Prostate gland (tissue), 2 donors: Measurements from ENCODE around the gene PDE11A.

Experiments
- POLR2A ChIP-seq: fragments of 450-650 bp; IDR thresholded peaks from one replicate; pipeline ENCODE4 v1.6.1; 2016; ENCODE audit warnings: antibody characterized with exemption, mild to moderate bottlenecking
- POLR2AphosphoS5 ChIP-seq: sonication (generic); formaldehyde crosslinking; IDR thresholded peaks from one replicate; pipeline ENCODE4 v1.6.1; 2017; ENCODE audit warnings: antibody characterized with exemption
- TF ChIP-seq, protein P1 (sequence below), 4 experiments: fragments of 200-600 bp in 2 of 4; fragments of 450-650 bp in 2 of 4; sonication (generic) in 2 of 4; IDR thresholded peaks; 1 replicate in 3 of 4; 2 replicates in 1 of 4; pipeline ENCODE4 v1.5.1; 2016 to 2019; ENCODE audit warnings: antibody characterized with exemption in 4 of 4, mild to moderate bottlenecking in 2 of 4, moderate library complexity in 2 of 4

GRCh38 chr2:177716484-177716883, 356.1 kb downstream of the PDE11A start:
- TF ChIP-seq POLR2AphosphoS5 (no peak), POLR2A (no peak)
- TF ChIP-seq, protein P1, sequence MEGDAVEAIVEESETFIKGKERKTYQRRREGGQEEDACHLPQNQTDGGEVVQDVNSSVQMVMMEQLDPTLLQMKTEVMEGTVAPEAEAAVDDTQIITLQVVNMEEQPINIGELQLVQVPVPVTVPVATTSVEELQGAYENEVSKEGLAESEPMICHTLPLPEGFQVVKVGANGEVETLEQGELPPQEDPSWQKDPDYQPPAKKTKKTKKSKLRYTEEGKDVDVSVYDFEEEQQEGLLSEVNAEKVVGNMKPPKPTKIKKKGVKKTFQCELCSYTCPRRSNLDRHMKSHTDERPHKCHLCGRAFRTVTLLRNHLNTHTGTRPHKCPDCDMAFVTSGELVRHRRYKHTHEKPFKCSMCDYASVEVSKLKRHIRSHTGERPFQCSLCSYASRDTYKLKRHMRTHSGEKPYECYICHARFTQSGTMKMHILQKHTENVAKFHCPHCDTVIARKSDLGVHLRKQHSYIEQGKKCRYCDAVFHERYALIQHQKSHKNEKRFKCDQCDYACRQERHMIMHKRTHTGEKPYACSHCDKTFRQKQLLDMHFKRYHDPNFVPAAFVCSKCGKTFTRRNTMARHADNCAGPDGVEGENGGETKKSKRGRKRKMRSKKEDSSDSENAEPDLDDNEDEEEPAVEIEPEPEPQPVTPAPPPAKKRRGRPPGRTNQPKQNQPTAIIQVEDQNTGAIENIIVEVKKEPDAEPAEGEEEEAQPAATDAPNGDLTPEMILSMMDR (IDR thresholded peaks at IDR 0.05) = no peak
